ENCODE measurements around the gene PRDM15. TPM values are rescaled to one million over a fixed set of nuclear protein-coding genes. Genes with fewer than 3 reads are reported as not detected.
A peak's percentile ranks its signal among the peaks of the same experiment; 100 is the strongest.

PRDM15 gene
- total RNA-seq, 2 donors from 2014 or later = 12.9 to 22.1 TPM

DNA sequence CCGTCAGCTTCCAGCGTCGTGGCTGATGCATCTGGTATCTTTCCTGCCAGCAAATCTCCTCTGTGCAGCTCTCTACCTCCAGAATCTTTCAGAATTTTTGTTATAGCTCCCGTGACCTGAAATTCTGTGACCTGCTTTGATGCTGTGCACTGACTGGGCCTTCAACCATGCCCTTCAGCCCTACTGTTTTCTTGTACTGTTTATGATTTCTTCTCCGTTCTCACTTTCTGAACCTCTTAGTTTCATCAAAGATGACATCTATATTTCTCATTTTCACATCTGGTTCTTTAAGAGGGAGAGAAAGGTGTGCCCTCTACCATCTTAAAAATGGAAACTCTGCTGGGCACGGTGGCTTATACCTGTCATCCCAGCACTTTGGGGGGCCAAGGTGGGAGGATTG, 5.7 kb downstream of the PRDM15 start:
- no peak for ATAC-seq
- no peaks in the 10 kb centered on the region for H3K27me3 Mint-ChIP-seq

GRCh38 chr21:41873005-41873404, 6.1 kb downstream of the PRDM15 start:
- no peak overlapping the region for H3K27ac Mint-ChIP-seq
- no peaks in the 10 kb centered on the region for H3K9me3 Mint-ChIP-seq
- peaks cover 17 to 20% of the 10 kb centered on the region in 2 donors for H3K4me1 Mint-ChIP-seq (ENCODE audit: low read depth in 2 of 2)
- no peaks in the 10 kb centered on the region for H3K36me3 Mint-ChIP-seq
- no peak overlapping the region for H3K4me3 Mint-ChIP-seq
- ATAC-seq (no peak), DNase-seq (ENCODE audit: low spot score) (no peak)
- H3K27me3 Mint-ChIP-seq = no peaks in the 10 kb centered on the region

More for the DNA sequence above, 5.7 kb downstream of the PRDM15 start:
- H3K36me3 Mint-ChIP-seq = no peaks in the 10 kb centered on the region
- H3K4me3 Mint-ChIP-seq = no peak overlapping the region
- H3K9me3 Mint-ChIP-seq = no peaks in the 10 kb centered on the region
- no peak overlapping the region for H3K27ac Mint-ChIP-seq
- no peak for DNase-seq (ENCODE audit: low spot score)
- H3K4me1 Mint-ChIP-seq (ENCODE audit: low read depth in 2 of 2) = peaks cover 20% of the 10 kb centered on the region in 2 donors

- H3K27me3 Mint-ChIP-seq = no peaks in the 10 kb centered on the region
- H3K4me1 Mint-ChIP-seq (ENCODE audit: low read depth in 2 of 2) = peaks cover 3 to 11% of the 10 kb centered on the region in 2 donors
- no peak overlapping the region for H3K4me3 Mint-ChIP-seq
- no peaks in the 10 kb centered on the region for H3K9me3 Mint-ChIP-seq
- no peak overlapping the region for H3K27ac Mint-ChIP-seq
- no peak for ATAC-seq
- DNase-seq (ENCODE audit: low spot score) = no peak
- no peaks in the 10 kb centered on the region for H3K36me3 Mint-ChIP-seq
Observed at GRCh38 chr21:41871293-41872030, 7.7 kb downstream of the PRDM15 start.

GRCh38 chr21:41869771-41870170, 9.4 kb downstream of the PRDM15 start:
- no peaks in the 10 kb centered on the region for H3K9me3 Mint-ChIP-seq
- H3K27me3 Mint-ChIP-seq = no peaks in the 10 kb centered on the region
- ATAC-seq (no peak), DNase-seq (ENCODE audit: low spot score) (no peak)
- no peak overlapping the region for H3K27ac Mint-ChIP-seq
- H3K4me1 Mint-ChIP-seq (ENCODE audit: low read depth in 2 of 2) = peaks cover 16 to 24% of the 10 kb centered on the region in 2 donors
- H3K4me3 Mint-ChIP-seq = no peak overlapping the region
- no peaks in the 10 kb centered on the region for H3K36me3 Mint-ChIP-seq

DNA sequence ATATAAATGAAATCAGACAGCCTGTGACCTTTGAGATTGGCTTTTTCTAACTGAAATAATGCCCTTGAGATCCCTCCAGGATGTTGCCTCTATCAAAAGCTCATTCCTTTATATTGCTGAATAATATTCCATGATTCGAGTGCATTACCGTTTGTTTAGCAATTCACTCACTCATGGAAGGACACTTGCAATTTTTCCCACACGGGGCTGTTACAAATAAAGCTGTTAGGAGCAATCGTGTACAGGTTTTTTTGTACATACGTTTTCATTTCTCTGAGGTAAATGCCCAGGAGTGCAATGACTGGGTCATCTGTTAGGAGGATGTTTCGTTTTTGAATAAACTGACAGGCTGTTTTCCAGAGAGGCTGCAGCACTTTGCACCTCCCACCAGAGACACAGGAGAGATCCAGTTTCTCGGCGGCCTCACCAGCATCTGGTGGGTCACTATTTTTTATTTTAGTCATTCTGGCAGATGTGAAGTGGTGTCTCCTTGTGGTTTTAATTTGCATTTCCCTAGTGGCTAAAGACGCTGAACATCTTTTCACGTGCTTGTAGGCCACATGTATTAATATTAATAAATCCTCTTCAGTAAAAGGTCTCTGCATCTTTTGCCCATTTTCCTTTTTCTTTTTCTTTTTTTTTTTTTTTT, 11.0 kb downstream of the PRDM15 start:
- no peak overlapping the region for H3K27ac Mint-ChIP-seq
- ATAC-seq = no peak
- DNase-seq (ENCODE audit: low spot score) = no peak
- no peaks in the 10 kb centered on the region for H3K27me3 Mint-ChIP-seq
- H3K36me3 Mint-ChIP-seq = no peaks in the 10 kb centered on the region
- H3K4me1 Mint-ChIP-seq (ENCODE audit: low read depth in 2 of 2) = peaks cover 24 to 31% of the 10 kb centered on the region in 2 donors
- H3K4me3 Mint-ChIP-seq = no peak overlapping the region
- no peaks in the 10 kb centered on the region for H3K9me3 Mint-ChIP-seq

DNA sequence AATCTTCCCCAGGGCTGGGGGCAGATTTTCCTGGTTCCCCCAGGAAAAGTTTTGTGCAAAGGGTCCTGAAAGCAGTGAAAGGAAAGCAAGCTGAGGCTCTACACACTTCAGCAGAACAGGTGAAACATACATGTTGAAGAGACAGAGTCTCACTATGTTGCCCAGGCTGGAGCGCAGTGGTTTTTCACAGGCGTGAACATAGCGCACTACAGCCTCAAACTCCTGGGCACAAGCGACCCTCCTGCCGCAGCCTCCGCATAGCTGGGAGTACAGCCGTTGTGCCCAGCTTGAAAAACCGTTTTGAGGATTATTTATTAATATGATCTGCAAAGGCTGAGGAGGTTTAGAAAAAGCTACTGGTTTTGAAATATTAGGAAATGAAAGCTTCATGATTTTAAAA, 11.8 kb downstream of the PRDM15 start:
- no peak overlapping the region for H3K27ac Mint-ChIP-seq
- no peak overlapping the region for H3K4me3 Mint-ChIP-seq
- peaks cover 25 to 34% of the 10 kb centered on the region in 2 donors for H3K4me1 Mint-ChIP-seq (ENCODE audit: low read depth in 2 of 2)

DNA sequence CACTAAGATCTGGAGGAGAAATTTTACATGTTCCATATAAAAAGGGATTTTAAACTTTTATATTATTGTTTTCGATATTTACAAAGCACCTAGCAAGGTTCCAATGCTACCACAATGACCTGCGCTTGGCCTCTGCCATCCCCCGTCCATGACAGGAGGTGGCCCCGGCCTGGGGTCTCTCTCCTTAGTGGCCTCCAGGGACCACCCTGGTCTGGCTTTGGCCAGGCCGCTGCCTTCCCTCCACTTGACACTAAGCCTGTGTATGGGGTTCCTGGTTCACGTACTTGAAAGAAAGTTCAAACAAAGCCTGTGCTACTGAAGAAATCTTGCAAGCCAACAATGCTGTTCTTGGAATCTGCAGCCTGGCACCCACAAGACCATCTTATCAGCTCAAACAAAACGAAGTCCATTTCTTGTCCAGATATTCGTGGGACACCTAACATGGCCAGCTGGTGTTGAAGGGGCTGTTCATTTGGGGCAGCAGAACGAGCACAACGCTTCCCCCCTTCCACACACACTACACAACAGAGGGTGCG, 12.8 kb downstream of the PRDM15 start:
- no peak overlapping the region for H3K4me3 Mint-ChIP-seq
- H3K36me3 Mint-ChIP-seq = no peaks in the 10 kb centered on the region
- H3K27me3 Mint-ChIP-seq = no peaks in the 10 kb centered on the region
- H3K4me1 Mint-ChIP-seq (ENCODE audit: low read depth in 2 of 2) = peaks cover 25 to 34% of the 10 kb centered on the region in 2 donors
- DNase-seq (ENCODE audit: low spot score) (no peak), ATAC-seq (no peak)
- peak overlapping the region; percentile 56 to 60 for H3K27ac Mint-ChIP-seq
- H3K9me3 Mint-ChIP-seq = no peaks in the 10 kb centered on the region

More for the DNA sequence above, 11.8 kb downstream of the PRDM15 start:
- H3K9me3 Mint-ChIP-seq = no peaks in the 10 kb centered on the region
- no peak for DNase-seq (ENCODE audit: low spot score)
- no peak for ATAC-seq
- no peaks in the 10 kb centered on the region for H3K27me3 Mint-ChIP-seq
- H3K36me3 Mint-ChIP-seq = no peaks in the 10 kb centered on the region

DNA sequence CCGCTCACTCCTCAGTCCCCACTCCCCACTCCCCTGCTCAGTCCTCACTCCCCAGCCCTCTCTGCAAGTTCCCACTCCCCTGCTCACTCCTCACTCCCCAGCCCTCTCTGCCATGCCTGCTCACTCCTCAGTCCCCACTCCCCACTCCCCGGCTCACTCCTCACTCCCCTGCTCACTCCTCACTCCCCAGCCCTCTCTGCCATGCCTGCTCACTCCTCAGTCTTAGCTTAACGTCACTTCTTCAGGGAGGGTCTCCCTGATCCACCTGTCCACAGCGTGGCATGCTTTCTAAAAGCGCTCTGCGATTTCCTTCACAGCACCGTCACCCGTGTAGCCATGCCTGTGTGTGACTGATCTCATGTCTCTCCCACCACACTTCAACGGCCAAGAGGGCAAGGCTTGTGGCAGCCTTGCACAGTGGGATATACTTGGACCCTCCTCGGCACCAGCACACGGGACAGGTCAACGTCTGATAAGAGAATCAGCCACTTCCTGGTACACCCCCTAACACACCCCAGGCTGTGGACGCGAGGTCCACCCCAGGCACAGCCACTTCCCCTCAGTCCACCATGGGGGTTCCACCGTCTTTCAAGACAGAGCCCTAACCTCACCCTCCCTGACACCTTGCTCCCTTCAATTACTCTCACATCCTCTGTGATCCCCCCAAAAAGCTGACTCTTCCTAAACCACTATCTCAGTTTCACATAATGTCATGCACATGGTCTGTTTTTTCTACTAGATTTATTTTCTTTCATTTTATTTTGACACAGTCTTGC, 14.0 kb downstream of the PRDM15 start:
- ATAC-seq = peak; percentile 82 to 84
- Mint-ChIP-seq H3K36me3 (no peaks in the 10 kb centered on the region), H3K4me3 (peak overlapping the region; percentile 25), H3K4me1 (ENCODE audit: low read depth in 2 of 2) (peaks cover 25 to 34% of the 10 kb centered on the region in 2 donors), H3K9me3 (no peaks in the 10 kb centered on the region), H3K27me3 (no peaks in the 10 kb centered on the region), H3K27ac (peak overlapping the region; percentile 56 to 60)
- no peak for DNase-seq (ENCODE audit: low spot score)

DNA sequence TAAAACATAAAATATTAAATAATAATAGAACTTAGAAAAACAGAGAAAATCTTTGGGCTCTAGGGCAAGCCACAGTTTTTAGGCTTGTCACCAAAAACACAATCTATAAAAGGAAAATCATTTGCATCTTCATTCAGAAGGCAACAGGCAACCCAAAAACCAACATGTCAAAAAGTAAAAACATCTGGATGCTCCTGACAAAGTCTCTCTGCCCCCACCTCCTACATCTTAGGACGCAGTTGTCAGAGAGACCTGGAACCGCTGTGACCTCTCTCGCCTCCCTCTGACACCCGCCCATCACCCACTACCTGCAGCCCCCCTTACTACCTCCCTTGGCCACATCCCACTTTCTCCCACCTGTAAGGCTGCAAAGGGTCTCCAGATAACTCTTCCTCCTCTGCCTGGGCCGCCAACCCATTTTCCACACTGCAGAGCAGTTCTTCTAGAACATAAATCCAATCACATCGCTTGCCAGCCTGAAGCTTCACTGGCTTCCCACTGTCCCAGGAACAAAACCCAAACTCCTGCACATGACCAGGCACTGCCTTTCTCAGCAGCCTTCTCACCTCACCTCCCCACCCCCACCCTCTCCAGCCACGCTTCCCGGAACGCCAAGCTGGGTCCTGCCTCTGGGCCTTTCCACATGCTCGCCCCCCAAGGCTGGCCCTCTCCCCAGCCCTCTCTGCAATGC, 14.7 kb downstream of the PRDM15 start:
- H3K27ac Mint-ChIP-seq = peak overlapping the region; percentile 56 to 60

GRCh38 chr21:41863439-41863740, 15.8 kb downstream of the PRDM15 start:
- ATAC-seq (no peak), DNase-seq (ENCODE audit: low spot score) (no peak)
- Mint-ChIP-seq H3K36me3 (no peaks in the 10 kb centered on the region), H3K4me3 (no peak overlapping the region), H3K9me3 (no peaks in the 10 kb centered on the region), H3K4me1 (ENCODE audit: low read depth in 2 of 2) (peaks cover 25 to 31% of the 10 kb centered on the region in 2 donors), H3K27ac (no peak overlapping the region), H3K27me3 (no peaks in the 10 kb centered on the region)

More for the DNA sequence above, 14.7 kb downstream of the PRDM15 start:
- H3K4me1 Mint-ChIP-seq (ENCODE audit: low read depth in 2 of 2) = peaks cover 25 to 31% of the 10 kb centered on the region in 2 donors
- H3K4me3 Mint-ChIP-seq = no peak overlapping the region
- DNase-seq (ENCODE audit: low spot score) = no peak
- no peaks in the 10 kb centered on the region for H3K9me3 Mint-ChIP-seq
- no peak for ATAC-seq
- H3K27me3 Mint-ChIP-seq = no peaks in the 10 kb centered on the region
- no peaks in the 10 kb centered on the region for H3K36me3 Mint-ChIP-seq

DNA sequence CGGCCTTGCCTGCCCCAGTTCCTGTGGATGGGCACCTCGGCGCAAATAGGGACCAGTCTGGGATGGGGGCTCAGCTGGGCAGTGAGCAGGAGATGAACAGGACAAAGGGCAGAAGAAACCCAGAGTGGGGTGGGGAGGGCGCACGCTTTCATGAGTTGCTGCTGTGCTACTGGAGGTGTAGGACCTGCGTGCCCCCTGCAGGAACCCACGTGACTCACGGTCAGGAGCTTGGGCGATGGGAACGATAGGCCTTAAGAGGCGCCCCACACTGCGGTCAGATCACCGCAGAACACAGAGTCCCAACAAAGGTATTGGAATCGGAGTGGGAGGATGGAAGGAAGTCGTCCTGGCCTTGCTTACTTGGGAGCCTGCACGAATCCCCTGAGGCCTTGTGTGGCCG, 17.2 kb downstream of the PRDM15 start:
- Mint-ChIP-seq H3K4me3 (no peak overlapping the region), H3K4me1 (ENCODE audit: low read depth in 2 of 2) (peaks cover 25 to 31% of the 10 kb centered on the region in 2 donors), H3K36me3 (no peaks in the 10 kb centered on the region), H3K9me3 (no peaks in the 10 kb centered on the region), H3K27ac (no peak overlapping the region), H3K27me3 (no peaks in the 10 kb centered on the region)
- DNase-seq (ENCODE audit: low spot score) = no peak
- no peak for ATAC-seq

GRCh38 chr21:41861255-41861654, 17.9 kb downstream of the PRDM15 start:
- no peak overlapping the region for H3K27ac Mint-ChIP-seq
- ATAC-seq (no peak), DNase-seq (ENCODE audit: low spot score) (no peak)
- H3K4me1 Mint-ChIP-seq (ENCODE audit: low read depth in 2 of 2) = peaks cover 25 to 29% of the 10 kb centered on the region in 2 donors
- no peak overlapping the region for H3K4me3 Mint-ChIP-seq
- peaks cover 5% of the 10 kb centered on the region for H3K36me3 Mint-ChIP-seq
- no peaks in the 10 kb centered on the region for H3K9me3 Mint-ChIP-seq
- H3K27me3 Mint-ChIP-seq = no peaks in the 10 kb centered on the region

GRCh38 chr21:41859297-41859980, 19.7 kb downstream of the PRDM15 start:
- H3K27ac Mint-ChIP-seq = no peak overlapping the region
- no peak overlapping the region for H3K4me3 Mint-ChIP-seq
- no peaks in the 10 kb centered on the region for H3K9me3 Mint-ChIP-seq
- peaks cover 10% of the 10 kb centered on the region for H3K36me3 Mint-ChIP-seq
- DNase-seq (ENCODE audit: low spot score) = no peak
- ATAC-seq = no peak
- H3K4me1 Mint-ChIP-seq (ENCODE audit: low read depth in 2 of 2) = peaks cover 6 to 12% of the 10 kb centered on the region in 2 donors
- H3K27me3 Mint-ChIP-seq = no peaks in the 10 kb centered on the region

All from natural killer cell treated with Interleukin-12 subunit alpha and Interleukin-12 subunit beta and Interleukin-15 and Interleukin-18, amount 100 ng/mL, for 72 hours (primary cell).